ENCODE measurements around the gene DRD4. TPM values are rescaled to one million over a fixed set of nuclear protein-coding genes. Genes with fewer than 3 reads are reported as not detected.

The DRD4 gene
- total RNA-seq, 1 donor from 2014 or later: 0.49 TPM

DNA sequence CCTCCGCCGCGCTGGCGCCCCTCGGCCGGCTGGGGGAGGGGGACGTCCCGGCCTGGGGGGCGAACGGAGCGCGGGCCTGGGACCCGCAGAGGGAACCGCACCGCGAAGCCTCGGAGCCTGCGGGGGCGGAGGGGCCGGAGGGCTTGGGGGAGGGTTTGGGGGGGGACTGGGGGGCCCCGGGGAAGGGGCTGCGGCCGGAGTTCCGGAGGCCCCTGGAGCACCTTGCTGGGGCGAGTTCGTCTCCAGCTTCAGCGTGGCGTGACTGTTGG lies 9.8 kb upstream of the DRD4 start:
- POLR2A ChIA-PET: interaction anchor here (0.6 kb wide), 1 partner anchor 28 kb away, joined by 6 read pairs; no protein-coding TSS in a partner anchor
- no peaks in the 10 kb centered on the region for H3K36me3 Mint-ChIP-seq (ENCODE audit: low read depth)
- no peak overlapping the region for H3K4me3 Mint-ChIP-seq
- H3K4me1 Mint-ChIP-seq: peaks cover 14% of the 10 kb centered on the region
- CTCF ChIA-PET: no interaction called here
- DNase-seq (peak; percentile 14), ATAC-seq (ENCODE audit: low read depth) (no peak)
- H3K27ac Mint-ChIP-seq: no peak overlapping the region
- TF ChIP-seq, protein P1, sequence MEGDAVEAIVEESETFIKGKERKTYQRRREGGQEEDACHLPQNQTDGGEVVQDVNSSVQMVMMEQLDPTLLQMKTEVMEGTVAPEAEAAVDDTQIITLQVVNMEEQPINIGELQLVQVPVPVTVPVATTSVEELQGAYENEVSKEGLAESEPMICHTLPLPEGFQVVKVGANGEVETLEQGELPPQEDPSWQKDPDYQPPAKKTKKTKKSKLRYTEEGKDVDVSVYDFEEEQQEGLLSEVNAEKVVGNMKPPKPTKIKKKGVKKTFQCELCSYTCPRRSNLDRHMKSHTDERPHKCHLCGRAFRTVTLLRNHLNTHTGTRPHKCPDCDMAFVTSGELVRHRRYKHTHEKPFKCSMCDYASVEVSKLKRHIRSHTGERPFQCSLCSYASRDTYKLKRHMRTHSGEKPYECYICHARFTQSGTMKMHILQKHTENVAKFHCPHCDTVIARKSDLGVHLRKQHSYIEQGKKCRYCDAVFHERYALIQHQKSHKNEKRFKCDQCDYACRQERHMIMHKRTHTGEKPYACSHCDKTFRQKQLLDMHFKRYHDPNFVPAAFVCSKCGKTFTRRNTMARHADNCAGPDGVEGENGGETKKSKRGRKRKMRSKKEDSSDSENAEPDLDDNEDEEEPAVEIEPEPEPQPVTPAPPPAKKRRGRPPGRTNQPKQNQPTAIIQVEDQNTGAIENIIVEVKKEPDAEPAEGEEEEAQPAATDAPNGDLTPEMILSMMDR (IDR thresholded peaks at IDR 0.05): no peak
- intact Hi-C loops (cut with micrococcal nuclease): no loop called here
- peaks cover 25% of the 10 kb centered on the region for H3K27me3 Mint-ChIP-seq
- H3K9me3 Mint-ChIP-seq: no peaks in the 10 kb centered on the region

DNA sequence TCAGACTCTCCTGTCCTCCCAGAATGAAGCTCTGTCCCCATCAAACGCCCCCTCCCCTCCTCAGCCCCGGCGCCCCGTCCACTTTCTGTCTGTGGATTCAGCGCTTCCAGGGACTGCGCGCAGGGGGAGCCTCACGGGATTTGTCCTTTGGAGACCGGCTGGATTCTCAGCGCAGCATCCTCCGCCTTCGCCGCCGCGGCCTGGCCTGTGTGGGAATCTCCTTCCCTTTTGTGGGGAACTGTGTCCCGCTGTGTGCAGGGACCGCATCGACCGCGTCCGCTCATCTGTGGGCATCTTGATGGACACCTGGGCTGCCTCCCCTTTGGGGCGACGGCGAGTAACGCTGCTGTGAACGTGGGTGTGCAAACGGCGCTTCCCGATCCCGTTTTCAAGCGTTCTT lies 9.0 kb upstream of the DRD4 start:
- peaks cover 25% of the 10 kb centered on the region for H3K27me3 Mint-ChIP-seq
- no peaks in the 10 kb centered on the region for H3K9me3 Mint-ChIP-seq
- no peak for DNase-seq
- intact Hi-C loops (cut with micrococcal nuclease): no loop called here
- peak overlapping the region; percentile 47 for H3K4me3 Mint-ChIP-seq
- CTCF ChIA-PET: no interaction called here
- TF ChIP-seq, protein P1 (IDR thresholded peaks at IDR 0.05): no peak
- H3K4me1 Mint-ChIP-seq: peaks cover 14% of the 10 kb centered on the region
- POLR2A ChIA-PET: no interaction called here
- H3K36me3 Mint-ChIP-seq (ENCODE audit: low read depth): no peaks in the 10 kb centered on the region
- ATAC-seq (ENCODE audit: low read depth): no peak
- no peak overlapping the region for H3K27ac Mint-ChIP-seq

DNA sequence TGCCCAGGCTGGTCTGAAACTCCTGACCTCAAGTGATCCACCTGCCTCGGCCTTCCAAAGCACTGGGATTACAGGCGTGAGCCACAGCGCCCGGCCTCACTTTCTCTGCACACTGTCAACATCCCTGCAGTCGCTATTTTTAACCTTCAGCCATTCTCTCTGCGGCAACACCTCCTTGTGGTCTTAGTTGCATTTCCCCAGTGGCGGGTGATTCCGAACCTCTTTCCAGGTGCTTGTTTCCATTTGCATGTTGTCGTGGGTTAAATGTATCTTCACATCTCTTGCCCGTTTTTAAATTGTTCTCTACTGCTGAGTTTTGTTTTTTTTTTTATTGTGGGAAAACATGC lies 7.9 kb upstream of the DRD4 start:
- ChIA-PET POLR2A (no interaction called here), CTCF (no interaction called here)
- ATAC-seq (ENCODE audit: low read depth): no peak
- H3K27ac Mint-ChIP-seq: no peak overlapping the region
- H3K9me3 Mint-ChIP-seq: no peaks in the 10 kb centered on the region
- no peaks in the 10 kb centered on the region for H3K36me3 Mint-ChIP-seq (ENCODE audit: low read depth)
- no peak overlapping the region for H3K4me3 Mint-ChIP-seq
- DNase-seq: peak; percentile 13
- TF ChIP-seq, protein P1 (IDR thresholded peaks at IDR 0.05): no peak
- H3K4me1 Mint-ChIP-seq: peaks cover 14% of the 10 kb centered on the region
- peaks cover 22% of the 10 kb centered on the region for H3K27me3 Mint-ChIP-seq
- intact Hi-C loops (cut with micrococcal nuclease): no loop called here

DNA sequence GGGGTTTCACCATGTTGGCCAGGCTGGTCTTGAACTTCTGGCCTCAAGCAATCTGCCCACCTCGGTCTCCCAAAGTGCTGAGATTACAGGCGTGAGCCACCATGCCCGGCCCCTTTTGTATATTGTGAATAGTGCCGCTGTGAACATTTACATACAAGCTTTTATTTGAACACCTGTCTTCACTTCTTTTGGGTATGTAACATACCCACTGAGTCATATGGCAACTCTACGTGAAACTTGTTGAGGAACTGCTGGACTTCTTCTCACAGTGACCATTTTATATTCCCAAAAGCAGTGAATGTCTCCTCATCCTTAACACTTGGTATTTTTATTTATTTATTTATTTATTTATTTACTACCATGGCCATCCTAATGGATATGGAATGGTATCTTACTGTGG lies 6.2 kb upstream of the DRD4 start:
- Mint-ChIP-seq H3K9me3 (no peaks in the 10 kb centered on the region), H3K4me1 (peaks cover 14% of the 10 kb centered on the region), H3K27ac (no peak overlapping the region), H3K4me3 (no peak overlapping the region), H3K36me3 (ENCODE audit: low read depth) (no peaks in the 10 kb centered on the region), H3K27me3 (peaks cover 23% of the 10 kb centered on the region)
- TF ChIP-seq, protein P1 (IDR thresholded peaks at IDR 0.05): no peak
- no peak for DNase-seq
- ChIA-PET POLR2A (no interaction called here), CTCF (no interaction called here)
- intact Hi-C loops (cut with micrococcal nuclease): no loop called here
- no peak for ATAC-seq (ENCODE audit: low read depth)

DNA sequence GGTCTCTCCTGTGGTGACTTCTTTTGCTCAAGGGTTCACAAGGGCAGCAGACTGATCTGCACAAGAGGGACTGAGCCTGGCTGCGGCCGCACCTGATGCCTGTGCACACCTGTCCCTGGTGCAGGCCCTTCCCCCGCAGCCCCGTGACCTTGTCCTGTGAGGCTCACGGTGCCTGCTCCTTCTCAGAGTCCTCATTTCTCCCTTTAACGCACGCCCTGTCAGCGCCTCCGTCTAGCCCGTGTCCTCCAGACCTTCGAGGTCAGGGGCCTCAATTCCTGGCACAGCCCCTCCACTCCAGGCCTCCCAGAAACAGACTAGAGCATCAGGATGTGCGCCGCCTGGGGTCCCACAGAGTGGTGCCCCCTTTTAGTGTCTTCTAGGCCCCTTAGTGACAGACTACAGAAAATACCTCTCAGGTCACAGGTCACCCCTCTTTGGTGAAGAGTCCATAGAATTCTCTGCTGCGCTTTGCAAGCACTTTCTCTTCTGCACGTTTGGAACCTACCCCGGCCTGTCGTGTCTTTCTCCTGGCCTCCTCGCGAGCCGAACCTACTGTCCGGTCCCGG lies 1.0 kb upstream of the DRD4 start:
- Mint-ChIP-seq H3K27ac (no peak overlapping the region), H3K9me3 (no peaks in the 10 kb centered on the region), H3K4me3 (no peak overlapping the region), H3K36me3 (ENCODE audit: low read depth) (no peaks in the 10 kb centered on the region), H3K4me1 (peaks cover 24% of the 10 kb centered on the region), H3K27me3 (peaks cover 23% of the 10 kb centered on the region)
- ATAC-seq (ENCODE audit: low read depth): no peak
- ChIA-PET CTCF (no interaction called here), POLR2A (no interaction called here)
- TF ChIP-seq, protein P1 (IDR thresholded peaks at IDR 0.05): no peak
- no peak for DNase-seq
- intact Hi-C loops (cut with micrococcal nuclease): loop anchor here (2.0 kb wide), 1 partner anchor 19 kb away; no protein-coding TSS in a partner anchor
